HCEC 1CT (cell line): ENCODE results near the gene NSMCE4A.
A peak's percentile ranks its signal among the peaks of the same experiment; 100 is the strongest.
"Not testable (repeated sequence)": the region's sequence is repeated elsewhere in the genome, so short reads cannot be mapped to it uniquely, and the experiment has no call there.

Source experiments
- DNase-seq: peaks from one replicate; pipeline ENCODE4 v3.0.0-alpha.2; 2017

Gene NSMCE4A

DNA sequence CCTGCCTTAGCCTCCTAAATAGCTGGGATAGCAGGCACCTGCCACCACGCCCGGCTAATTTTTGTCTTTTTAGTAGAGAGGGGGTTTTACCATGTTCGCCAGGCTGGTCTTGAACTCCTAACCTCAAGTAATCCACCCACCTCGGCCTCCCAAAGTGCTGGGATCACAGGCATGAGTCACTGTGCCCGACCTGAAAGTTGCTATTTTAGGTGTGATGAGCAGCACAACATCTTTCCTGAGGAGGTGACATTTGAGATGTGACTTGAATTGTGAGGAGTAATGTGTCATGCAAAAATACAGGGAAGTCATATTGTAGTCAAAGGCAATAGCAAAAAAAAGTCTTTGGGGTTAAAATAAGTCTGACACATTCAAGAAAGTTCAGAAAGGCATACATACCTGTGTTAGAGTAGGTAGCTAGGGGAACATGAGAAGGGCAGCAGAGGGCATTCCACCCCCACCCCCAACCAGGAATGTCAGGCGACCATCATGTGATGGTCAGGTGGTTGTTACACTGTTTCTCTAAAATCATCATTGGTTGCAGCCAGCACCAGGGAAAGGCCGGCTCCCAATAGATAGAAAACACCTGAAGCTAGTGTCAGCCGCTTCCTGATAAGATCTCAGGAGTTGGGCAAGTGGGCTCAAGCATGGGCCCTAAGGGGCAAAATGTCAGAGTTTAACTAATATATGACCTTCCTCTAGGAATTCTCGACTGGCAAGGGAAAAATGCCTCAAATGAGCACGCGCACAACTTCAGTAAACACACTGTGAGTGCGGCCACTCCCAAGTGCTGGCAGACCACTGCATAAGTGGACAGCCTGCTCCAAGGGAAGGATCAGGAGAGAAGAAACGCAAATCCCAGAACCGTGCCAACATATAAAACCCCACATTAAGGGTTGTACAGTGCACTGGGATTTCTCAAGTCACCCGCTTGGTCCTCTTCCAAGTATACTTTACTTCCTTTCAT lies 13.6 kb upstream of the NSMCE4A start, which contains the start of gene TACC2:
TSS of gene TACC2 (plus strand) at position 803 of the 964 bp plus-strand sequence. CDS start 32,819 bp downstream, outside the sequence.
- no peak for DNase-seq

DNA sequence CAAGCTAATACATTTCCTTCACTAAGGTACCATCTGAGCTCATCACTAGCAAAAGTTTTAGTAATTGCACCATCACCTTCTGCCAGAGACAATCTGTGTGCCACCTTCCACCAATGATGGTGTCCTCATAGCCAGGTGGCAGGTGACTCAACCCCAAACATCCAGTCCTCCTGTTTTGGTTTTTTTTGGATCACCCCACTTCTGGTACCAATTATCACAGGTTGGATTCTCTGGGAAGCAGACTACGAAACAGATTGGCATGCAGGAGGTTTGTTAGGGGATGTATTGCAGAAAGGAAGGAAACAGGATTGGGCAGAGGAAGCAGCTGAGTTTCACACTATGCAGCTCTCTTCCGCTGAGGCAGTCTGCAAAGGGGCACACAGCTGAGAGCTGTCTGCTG lies 9.4 kb upstream of the NSMCE4A start:
- no peak for DNase-seq

DNA sequence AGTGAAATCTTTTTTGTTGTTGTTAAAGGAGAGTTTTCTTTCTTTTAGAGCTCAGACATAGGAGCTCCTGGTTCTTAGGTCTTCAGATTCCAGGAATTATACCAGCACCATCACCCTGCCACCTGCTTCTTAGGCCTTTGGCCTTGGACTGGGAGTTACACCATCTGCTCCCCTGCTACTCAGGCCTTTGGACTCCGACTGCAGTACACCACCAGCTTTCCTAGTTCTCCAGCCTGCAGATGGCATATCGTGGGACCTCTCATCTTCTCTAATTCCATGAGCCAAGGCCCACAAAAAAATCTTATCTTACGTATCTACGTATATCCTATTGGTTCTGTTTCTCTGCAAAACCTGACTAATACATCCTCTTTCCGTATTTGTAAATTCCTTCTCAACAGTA lies 8.8 kb upstream of the NSMCE4A start:
- no peak for DNase-seq

- DNase-seq: no peak
Measured at GRCh38 chr10:121981346-121981745, 6.3 kb upstream of the NSMCE4A start.

- no peak for DNase-seq
Measured at GRCh38 chr10:121978511-121978910, 3.5 kb upstream of the NSMCE4A start.

GRCh38 chr10:121976607-121977006 lies 1.6 kb upstream of the NSMCE4A start:
- no peak for DNase-seq

- DNase-seq: no peak
Measured at GRCh38 chr10:121975295-121976086, 474 bp upstream of the NSMCE4A start.

GRCh38 chr10:121974019-121974534 lies 940 bp downstream of the NSMCE4A start:
- no peak for DNase-seq

- not testable (repeated sequence) for DNase-seq
Measured at GRCh38 chr10:121969086-121969485, 5.9 kb downstream of the NSMCE4A start.

GRCh38 chr10:121965996-121966395 lies 9.0 kb downstream of the NSMCE4A start:
- DNase-seq: no peak

DNA sequence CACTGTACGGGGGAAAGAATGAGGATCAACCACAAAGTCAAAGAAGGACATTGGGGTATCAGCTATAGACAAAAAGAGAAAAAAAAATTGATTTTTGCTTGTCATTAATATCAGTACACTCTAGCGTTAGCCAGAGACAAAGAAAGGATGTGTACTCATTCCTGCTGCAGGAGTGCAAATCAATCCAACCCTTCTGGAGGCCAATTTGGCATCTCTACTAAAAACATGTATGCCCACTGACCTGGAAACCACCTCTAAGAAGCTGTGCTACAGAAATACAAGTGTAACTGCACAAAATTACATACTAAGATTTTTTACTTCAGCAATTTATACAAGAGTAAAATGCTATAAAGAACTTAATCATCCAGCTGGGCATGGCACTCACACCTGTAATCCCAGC lies 13.6 kb downstream of the NSMCE4A start:
- no peak for DNase-seq

DNA sequence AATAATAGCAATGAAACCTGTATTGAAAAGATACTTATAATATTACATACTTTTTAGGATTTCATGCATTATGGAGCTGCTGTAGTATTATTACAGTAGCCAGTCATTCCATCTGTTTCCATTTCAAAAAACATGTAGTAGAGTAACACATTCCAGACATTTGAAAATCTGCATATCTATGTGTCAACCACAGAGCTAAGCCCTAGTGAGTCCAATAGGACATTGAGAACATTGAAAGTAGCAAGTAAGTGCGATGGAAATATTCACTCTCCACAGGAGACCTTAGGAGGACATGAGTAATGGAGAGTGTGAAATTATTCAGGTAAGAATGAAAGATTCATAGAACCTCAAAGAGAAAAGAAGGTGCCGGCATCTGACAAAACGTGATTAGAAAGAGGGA lies 15.3 kb downstream of the NSMCE4A start:
- DNase-seq: no peak

- DNase-seq: peak; percentile 75
Measured at GRCh38 chr10:121956111-121957061, 18.6 kb downstream of the NSMCE4A start.

DNA sequence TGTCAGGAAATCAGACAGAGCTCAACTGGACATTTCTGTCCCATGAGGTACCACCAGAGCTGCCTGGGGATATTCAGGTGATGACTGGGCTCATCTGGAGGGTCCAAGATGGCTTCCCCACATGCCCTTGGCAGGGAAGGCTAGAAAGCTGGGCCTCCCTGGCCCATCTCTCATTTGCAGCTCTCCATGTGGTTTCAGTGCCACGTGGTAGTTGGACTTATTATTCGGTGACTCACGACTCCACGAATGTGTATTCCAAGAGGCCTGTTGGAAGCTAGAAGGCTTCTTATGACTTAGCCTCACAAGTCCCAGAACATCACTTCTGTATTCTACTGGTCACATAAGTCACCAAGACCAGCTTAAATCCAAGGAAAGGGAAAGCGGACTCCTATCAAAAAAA lies 22.8 kb downstream of the NSMCE4A start:
- DNase-seq: no peak

DNA sequence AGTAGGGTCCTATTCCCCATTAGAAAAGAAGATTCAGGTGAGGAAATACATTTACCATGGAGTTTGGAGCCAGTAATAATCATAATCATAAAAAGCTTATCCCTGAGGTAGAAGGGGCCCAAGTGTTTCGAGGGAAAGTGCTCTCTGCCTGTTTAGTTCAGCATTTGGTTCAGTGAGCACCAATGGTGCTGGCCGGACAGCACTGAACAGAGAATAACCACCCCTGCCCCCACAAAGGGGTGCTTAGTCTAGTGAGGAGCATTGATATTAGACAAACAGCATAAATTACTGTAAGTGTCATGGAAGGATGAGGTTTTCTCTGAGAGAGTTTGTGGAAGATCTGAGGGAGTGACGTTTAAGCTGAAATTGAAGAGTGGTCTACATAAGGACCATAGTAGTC lies 25.6 kb downstream of the NSMCE4A start:
- DNase-seq: no peak

DNA sequence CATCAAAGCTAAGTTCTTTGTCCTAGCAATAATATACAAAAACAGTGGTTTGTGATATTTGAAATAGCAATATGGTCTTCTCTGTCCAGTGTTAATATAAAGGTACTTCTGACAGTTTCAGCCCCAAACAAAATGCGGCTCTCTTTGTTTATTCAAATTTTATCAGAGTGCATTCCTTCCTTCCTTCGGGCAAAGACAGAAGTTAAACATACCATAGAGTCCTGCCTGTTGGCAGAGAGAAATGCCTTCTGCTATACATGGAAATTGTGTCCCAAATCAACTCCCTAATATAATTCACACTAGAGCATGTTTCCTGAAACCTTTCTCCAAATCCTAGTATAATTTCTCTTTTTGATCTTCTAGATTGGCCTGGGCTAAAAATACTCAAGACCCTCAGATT lies 26.0 kb downstream of the NSMCE4A start:
- DNase-seq: no peak

DNA sequence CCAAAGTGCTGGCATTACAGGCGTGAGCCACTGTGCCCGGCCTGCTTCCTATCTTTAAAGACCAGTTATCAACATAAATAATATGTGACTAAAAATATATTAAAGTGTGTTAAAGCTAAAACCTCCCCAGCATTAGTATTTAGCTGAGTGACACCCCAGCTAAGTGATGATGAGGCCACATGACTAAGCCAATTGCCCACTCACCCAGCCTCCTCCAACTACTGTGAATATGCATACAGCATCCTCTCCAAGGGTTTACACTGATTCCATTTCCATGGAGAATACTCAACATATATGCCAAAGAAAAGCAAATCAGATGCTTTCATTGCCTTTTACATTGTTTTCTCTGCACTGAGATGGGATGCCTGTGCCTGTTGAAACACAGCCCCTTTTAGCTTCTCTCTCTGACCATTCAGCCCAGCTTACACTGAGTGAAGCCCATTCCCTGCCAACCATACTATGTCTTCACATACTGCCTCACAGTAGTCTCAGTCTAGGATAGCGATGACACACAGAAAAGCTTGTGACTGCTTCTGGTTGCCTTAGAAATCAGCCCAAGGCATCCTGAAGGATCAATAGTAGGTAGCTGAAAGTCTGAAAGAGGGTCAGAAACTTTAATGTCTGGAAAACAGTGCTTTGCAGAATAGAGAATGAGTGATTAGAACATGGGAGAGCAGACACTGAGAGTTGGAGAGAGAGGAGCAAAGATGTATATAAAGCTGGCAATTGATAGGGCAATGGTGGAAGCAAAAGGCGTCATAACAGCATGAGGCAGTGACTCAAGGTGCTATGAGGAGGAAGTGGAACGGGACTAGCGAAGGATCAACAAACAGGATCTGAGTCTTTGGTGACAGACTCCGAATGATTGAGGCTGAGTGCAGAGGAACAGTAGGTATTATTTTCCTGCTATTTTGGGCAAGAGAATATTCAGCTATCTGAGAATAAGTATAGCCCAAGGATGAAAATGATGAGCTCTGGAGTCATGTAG lies 27.4 kb downstream of the NSMCE4A start:
- DNase-seq: no peak

DNA sequence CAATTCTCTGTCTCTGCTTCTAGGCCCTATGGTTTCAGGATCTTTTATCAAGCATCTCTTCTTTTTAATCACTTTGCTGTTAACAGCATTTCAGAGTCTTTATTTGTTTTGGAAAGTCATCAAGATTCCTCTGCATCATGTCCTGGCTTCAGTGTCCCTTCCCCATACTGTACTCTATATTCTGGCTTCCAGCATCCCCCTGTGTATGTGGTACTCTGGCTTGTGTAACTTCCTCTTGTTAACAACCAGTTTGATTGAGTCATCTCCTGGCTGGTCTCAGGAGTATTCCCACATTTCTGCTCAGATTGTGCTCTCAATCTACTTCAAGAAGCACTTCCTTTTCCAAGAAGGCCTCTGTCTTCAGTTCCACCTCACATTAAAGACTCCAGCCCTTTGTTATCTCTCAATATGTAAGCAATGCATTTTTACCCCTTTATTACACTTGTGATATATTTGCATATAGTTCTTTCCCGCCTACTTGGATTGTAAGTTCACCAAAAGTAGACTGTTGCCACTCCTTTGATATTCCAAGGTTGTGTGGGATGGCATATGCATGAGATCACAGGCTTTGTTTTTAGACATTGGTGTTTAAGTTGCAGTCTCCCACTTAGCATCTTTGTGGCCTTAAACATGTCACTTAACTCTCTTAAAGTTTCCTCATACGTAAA lies 32.1 kb downstream of the NSMCE4A start:
- peak; percentile 78 for DNase-seq

DNA sequence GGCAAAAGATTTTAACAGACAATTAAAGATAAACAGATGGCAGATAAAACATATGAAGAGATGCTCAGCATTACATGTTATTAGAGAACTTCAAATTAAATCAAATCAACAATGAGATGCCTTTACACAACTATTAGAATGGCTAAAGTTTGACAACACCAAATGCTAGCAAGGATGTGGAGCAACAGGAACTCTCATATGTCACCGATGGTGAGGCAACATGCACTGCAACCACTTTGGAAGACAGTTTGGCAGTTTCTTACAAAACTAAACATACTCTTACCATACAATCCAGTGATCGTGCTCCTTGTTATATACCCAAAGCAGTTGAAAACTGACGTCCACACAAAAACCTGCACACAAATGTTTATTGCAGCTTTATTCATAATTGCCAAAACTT lies 33.5 kb downstream of the NSMCE4A start:
- DNase-seq: no peak

- no peak for DNase-seq
Measured at GRCh38 chr10:121936295-121936694, 38.7 kb downstream of the NSMCE4A start.
